GM06990 (cell line): ENCODE results near the gene TAB3.
"Not testable (repeated sequence)": the region's sequence is repeated elsewhere in the genome, so short reads cannot be mapped to it uniquely, and the experiment has no call there.

Experiments used
- DNase-seq: peaks from one replicate; pipeline ENCODE4 v3.0.0-alpha.2; 2011; ENCODE audit not compliant: insufficient read length; ENCODE audit errors: extremely low read depth
- H3K27me3 ChIP-seq: replicated peaks from 2 replicates; pipeline ENCODE4 v1.6.0; 2011; ENCODE audit warnings: low read length; ENCODE audit not compliant: control insufficient read depth, insufficient read depth
- H3K36me3 ChIP-seq: 2 replicates; pipeline ENCODE4 v1.5.1; 2011; ENCODE audit warnings: low read length; ENCODE audit not compliant: control insufficient read depth, insufficient read depth
- H3K4me3 ChIP-seq: replicated peaks from 2 replicates; pipeline ENCODE4 v1.5.1; 2011; ENCODE audit warnings: low read depth, mild to moderate bottlenecking, control low read depth, low read length
- CTCF ChIP-seq: IDR thresholded peaks from 2 replicates; pipeline ENCODE4 v1.5.1; 2011; ENCODE audit warnings: low read length, control low read depth, mild to moderate bottlenecking, inconsistent platforms; ENCODE audit not compliant: insufficient read depth, poor library complexity, severe bottlenecking

TAB3 gene

GRCh38 chrX:30800901-30801300 is 88.2 kb downstream of the TAB3 start:
- no peaks in the 10 kb centered on the region for H3K36me3 ChIP-seq
- H3K4me3 ChIP-seq, result no peak overlapping the region
- no peak for TF ChIP-seq CTCF
- H3K27me3 ChIP-seq, result no peaks in the 10 kb centered on the region
- DNase-seq, result no peak

- TF ChIP-seq CTCF, result no peak
- DNase-seq, result no peak
Measured at GRCh38 chrX:30799327-30799726, 89.7 kb downstream of the TAB3 start.

GRCh38 chrX:30798810-30799209 is 90.2 kb downstream of the TAB3 start:
- Histone ChIP-seq H3K4me3 (no peak overlapping the region), H3K27me3 (no peaks in the 10 kb centered on the region)
- TF ChIP-seq CTCF, result no peak

More at GRCh38 chrX:30799327-30799726, 89.7 kb downstream of the TAB3 start:
- Histone ChIP-seq H3K36me3 (no peaks in the 10 kb centered on the region), H3K4me3 (no peak overlapping the region), H3K27me3 (no peaks in the 10 kb centered on the region)

GRCh38 chrX:30797301-30797700 is 91.8 kb downstream of the TAB3 start:
- not testable (repeated sequence) for H3K36me3 ChIP-seq, H3K4me3 ChIP-seq, DNase-seq, H3K27me3 ChIP-seq

More at GRCh38 chrX:30798810-30799209, 90.2 kb downstream of the TAB3 start:
- H3K36me3 ChIP-seq, result no peaks in the 10 kb centered on the region
- DNase-seq, result no peak

GRCh38 chrX:30795981-30796958 is 92.8 kb downstream of the TAB3 start:
- no peak for DNase-seq
- Histone ChIP-seq H3K4me3 (no peak overlapping the region), H3K36me3 (no peaks in the 10 kb centered on the region), H3K27me3 (no peaks in the 10 kb centered on the region)
- no peak for TF ChIP-seq CTCF

- TF ChIP-seq CTCF, result no peak
- Histone ChIP-seq H3K4me3 (no peak overlapping the region), H3K27me3 (no peaks in the 10 kb centered on the region), H3K36me3 (no peaks in the 10 kb centered on the region)
- DNase-seq, result no peak
Measured at GRCh38 chrX:30794497-30794896, 94.6 kb downstream of the TAB3 start.
